ENCODE measurements around the gene MISP.

Gene MISP

DNA sequence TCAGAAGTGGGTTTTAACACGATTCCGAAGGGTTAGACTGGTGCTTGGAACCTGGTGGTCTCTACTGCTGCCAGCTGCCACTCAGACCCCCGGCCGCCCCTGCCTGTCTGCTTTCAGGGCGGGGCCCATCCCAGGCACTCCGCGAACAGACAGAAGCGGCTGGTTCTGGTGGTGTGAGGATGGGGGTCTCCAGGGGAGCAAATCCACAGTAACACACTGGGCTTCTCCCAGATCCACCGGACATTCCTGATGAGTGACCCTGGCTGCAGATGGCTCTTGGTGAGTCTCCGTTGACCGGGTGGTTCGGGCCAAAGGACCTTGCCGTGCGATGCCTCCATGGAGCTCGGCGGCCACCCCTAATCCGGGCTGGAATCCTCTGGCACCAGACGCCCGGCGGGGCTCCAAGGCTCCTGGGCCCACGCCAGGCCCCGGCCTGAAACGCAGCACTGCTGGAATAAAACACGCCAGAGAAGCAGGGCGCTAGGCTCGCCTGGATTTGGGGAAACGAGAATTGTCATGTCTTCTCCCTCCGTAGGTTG, 44.2 kb downstream of the MISP start:
- Histone ChIP-seq H3K4me1 (ENCODE audit: insufficient read depth, low read length) (peaks cover 26% of the 10 kb centered on the region), H4K20me1 (ENCODE audit: insufficient read depth, low read length) (peaks cover 22% of the 10 kb centered on the region), H3K9ac (ENCODE audit: low read depth, low read length) (no peak overlapping the region), H3K79me2 (ENCODE audit: insufficient read depth, low read length) (peaks cover 40% of the 10 kb centered on the region), H3K27me3 (ENCODE audit: insufficient read depth, low read length, poor library complexity) (no peaks in the 10 kb centered on the region), H2AFZ (ENCODE audit: low read depth, low read length) (no peak overlapping the region), H3K9me3 (ENCODE audit: insufficient read depth, low read length, severe bottlenecking) (no peaks in the 10 kb centered on the region), H3K4me3 (ENCODE audit: low read depth in 1 of 2, low read length in 2 of 2) (no peak overlapping the region), H3K36me3 (ENCODE audit: insufficient read depth, low read length) (peaks cover 22% of the 10 kb centered on the region), H3K4me2 (ENCODE audit: insufficient read depth, low read length) (no peak overlapping the region), H3K27ac (ENCODE audit: low read length) (no peak overlapping the region)
- ATAC-seq (ENCODE audit: insufficient read depth, low read depth) (no peak), DNase-seq (no peak)
- TF ChIP-seq, protein P1, sequence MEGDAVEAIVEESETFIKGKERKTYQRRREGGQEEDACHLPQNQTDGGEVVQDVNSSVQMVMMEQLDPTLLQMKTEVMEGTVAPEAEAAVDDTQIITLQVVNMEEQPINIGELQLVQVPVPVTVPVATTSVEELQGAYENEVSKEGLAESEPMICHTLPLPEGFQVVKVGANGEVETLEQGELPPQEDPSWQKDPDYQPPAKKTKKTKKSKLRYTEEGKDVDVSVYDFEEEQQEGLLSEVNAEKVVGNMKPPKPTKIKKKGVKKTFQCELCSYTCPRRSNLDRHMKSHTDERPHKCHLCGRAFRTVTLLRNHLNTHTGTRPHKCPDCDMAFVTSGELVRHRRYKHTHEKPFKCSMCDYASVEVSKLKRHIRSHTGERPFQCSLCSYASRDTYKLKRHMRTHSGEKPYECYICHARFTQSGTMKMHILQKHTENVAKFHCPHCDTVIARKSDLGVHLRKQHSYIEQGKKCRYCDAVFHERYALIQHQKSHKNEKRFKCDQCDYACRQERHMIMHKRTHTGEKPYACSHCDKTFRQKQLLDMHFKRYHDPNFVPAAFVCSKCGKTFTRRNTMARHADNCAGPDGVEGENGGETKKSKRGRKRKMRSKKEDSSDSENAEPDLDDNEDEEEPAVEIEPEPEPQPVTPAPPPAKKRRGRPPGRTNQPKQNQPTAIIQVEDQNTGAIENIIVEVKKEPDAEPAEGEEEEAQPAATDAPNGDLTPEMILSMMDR (IDR thresholded peaks at IDR 0.05; ENCODE audit: borderline replicate concordance, extremely low read depth, low read length, poor library complexity, severe bottlenecking): no peak
- no peak for TF ChIP-seq EZH2 (IDR thresholded peaks at IDR 0.05; ENCODE audit: borderline replicate concordance, low read depth, low read length, severe bottlenecking)

DNA sequence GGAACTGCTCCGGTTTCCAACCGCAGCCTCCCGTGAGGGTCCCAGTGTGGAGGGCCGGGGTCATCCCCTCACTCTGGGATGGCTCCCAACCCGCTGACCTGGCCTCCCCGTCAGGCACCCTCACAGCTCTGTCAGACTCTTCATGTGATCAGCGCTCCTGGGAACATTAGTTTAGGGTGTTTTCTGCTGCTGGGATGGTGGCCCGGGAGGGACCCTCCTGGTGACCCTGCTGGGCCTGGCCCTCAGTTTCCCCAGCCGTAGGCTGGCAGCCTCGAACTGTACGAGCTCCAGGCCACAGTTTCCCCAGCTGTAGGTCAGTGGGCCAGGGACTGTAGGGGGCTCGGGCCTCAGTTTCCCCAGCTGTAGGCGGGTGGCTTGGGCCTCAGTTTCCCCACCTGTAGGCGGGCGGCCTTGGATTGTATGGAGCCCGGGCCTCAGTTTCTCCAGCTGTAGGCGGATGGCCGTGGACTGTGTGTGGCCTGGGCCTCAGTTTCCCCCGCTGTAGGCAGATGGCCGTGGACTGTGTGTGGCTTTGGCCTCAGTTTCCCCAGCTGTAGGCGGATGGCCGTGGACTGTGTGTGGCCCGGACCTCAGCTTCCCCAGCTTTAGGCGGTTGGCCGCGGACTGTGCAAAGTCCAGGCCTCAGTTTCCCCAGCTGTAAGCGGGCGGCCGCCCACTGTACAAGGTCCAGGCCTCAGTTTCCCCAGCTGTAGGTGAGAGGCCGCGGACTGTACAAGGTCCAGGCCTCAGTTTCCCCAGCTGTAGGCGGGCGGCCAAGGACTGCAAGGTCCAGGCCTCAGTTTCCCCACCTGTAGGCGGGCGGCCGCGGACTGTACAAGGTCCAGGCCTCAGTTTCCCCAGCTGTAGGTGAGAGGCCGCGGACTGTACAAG, 45.0 kb downstream of the MISP start:
- Histone ChIP-seq H3K4me1 (ENCODE audit: insufficient read depth, low read length) (peaks cover 34% of the 10 kb centered on the region), H3K4me3 (ENCODE audit: low read depth in 1 of 2, low read length in 2 of 2) (peak overlapping the region; percentile 59 to 92; a peak in 3 of 4 replicates), H3K9ac (ENCODE audit: low read depth, low read length) (peak overlapping the region; percentile 88), H3K4me2 (ENCODE audit: insufficient read depth, low read length) (peak overlapping the region; percentile 76), H3K79me2 (ENCODE audit: insufficient read depth, low read length) (peaks cover 48% of the 10 kb centered on the region), H3K36me3 (ENCODE audit: insufficient read depth, low read length) (peaks cover 30% of the 10 kb centered on the region), H3K27ac (ENCODE audit: low read length) (peak overlapping the region; percentile 80; the same call in 1 of the 2 replicates), H2AFZ (ENCODE audit: low read depth, low read length) (peak overlapping the region; percentile 95), H3K9me3 (ENCODE audit: insufficient read depth, low read length, severe bottlenecking) (no peaks in the 10 kb centered on the region), H3K27me3 (ENCODE audit: insufficient read depth, low read length, poor library complexity) (no peaks in the 10 kb centered on the region), H4K20me1 (ENCODE audit: insufficient read depth, low read length) (peaks cover 30% of the 10 kb centered on the region)
- no peak for ATAC-seq (ENCODE audit: insufficient read depth, low read depth)
- no peak for TF ChIP-seq EZH2 (IDR thresholded peaks at IDR 0.05; ENCODE audit: borderline replicate concordance, low read depth, low read length, severe bottlenecking)
- TF ChIP-seq, protein P1 (IDR thresholded peaks at IDR 0.05; ENCODE audit: borderline replicate concordance, extremely low read depth, low read length, poor library complexity, severe bottlenecking): no peak
- no peak for DNase-seq

DNA sequence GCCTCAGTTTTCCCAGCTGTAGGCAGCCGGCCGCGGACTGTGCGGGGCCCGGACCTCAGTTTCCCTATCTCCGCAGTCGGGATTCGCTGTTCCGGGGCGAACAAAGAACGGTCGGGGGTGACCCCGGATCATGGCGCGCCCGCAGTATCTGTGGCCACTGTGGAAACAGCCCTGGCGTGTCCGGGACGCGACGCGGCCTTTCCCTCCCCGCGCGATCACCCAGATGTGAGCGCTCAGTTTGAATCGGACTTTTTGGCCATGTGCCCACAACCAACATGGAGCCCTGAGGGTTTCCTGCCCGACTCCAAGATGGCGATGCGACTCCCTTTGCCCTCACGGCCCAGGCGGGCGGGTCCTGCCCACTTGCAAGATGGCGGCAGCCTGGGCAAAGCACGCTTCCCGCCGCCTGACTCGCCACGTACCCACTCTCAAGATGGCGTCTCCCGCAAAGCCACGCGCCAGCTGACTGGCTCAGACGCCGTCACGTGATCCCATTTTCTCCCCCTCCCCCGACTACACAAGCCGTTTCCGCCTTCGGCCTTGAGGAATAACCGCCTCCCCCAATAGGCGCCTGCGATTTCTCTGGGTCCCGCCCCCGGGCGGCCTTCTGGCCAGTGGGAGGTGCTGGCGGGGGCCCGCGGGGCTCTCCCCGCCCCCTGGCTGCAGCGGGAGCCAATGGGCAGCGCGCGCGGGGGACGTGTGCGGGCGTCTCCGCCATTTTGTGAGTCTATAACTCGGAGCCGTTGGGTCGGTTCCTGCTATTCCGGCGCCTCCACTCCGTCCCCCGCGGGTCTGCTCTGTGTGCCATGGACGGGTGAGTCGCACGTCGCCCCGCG, 46.0 kb downstream of the MISP start, which contains the start of gene PTBP1:
PTBP1 (plus strand) TSS at position 761 of the 836 bp plus-strand sequence; CDS start at position 807, 46 bp downstream.
- Histone ChIP-seq H3K4me2 (ENCODE audit: insufficient read depth, low read length) (peak within 1 kb of the TSS; percentile 76), H3K4me3 (ENCODE audit: low read depth in 1 of 2, low read length in 2 of 2) (peak within 1 kb of the TSS; percentile 97 to 99), H4K20me1 (ENCODE audit: insufficient read depth, low read length) (peaks cover 40% of the 10 kb centered on the region), H3K36me3 (ENCODE audit: insufficient read depth, low read length) (peaks cover 40% of the 10 kb centered on the region), H2AFZ (ENCODE audit: low read depth, low read length) (peak within 1 kb of the TSS; percentile 95), H3K4me1 (ENCODE audit: insufficient read depth, low read length) (peaks cover 44% of the 10 kb centered on the region), H3K9me3 (ENCODE audit: insufficient read depth, low read length, severe bottlenecking) (no peaks in the 10 kb centered on the region), H3K27me3 (ENCODE audit: insufficient read depth, low read length, poor library complexity) (no peaks in the 10 kb centered on the region), H3K27ac (ENCODE audit: low read length) (peak within 1 kb of the TSS; percentile 83), H3K79me2 (ENCODE audit: insufficient read depth, low read length) (peaks cover 58% of the 10 kb centered on the region), H3K9ac (ENCODE audit: low read depth, low read length) (peak within 1 kb of the TSS; percentile 98)
- ATAC-seq (ENCODE audit: insufficient read depth, low read depth) (peak; percentile 88), DNase-seq (peak; percentile 100)
- no peak for TF ChIP-seq EZH2 (IDR thresholded peaks at IDR 0.05; ENCODE audit: borderline replicate concordance, low read depth, low read length, severe bottlenecking)
- TF ChIP-seq, protein P1 (IDR thresholded peaks at IDR 0.05; ENCODE audit: borderline replicate concordance, extremely low read depth, low read length, poor library complexity, severe bottlenecking): no peak

Data from DND-41 (cell line).